Lower leg skin (tissue), 3 donors: ENCODE results near the gene LPXN.

ENCODE experiments used
- CTCF ChIP-seq, 3 donors: fragments of 450-650 bp; IDR thresholded peaks; one replicate each; pipeline ENCODE4 v1.5.1; 2016; ENCODE audit warnings: antibody characterized with exemption in 3 of 3, mild to moderate bottlenecking in 3 of 3, moderate library complexity in 2 of 3
- POLR2A ChIP-seq, 2 donors: fragments of 450-650 bp; IDR thresholded peaks; one replicate each; pipeline ENCODE4 v1.6.1; 2016 to 2017; ENCODE audit warnings: antibody characterized with exemption in 2 of 2, mild to moderate bottlenecking in 1 of 2, moderate library complexity in 1 of 2

GRCh38 chr11:58574881-58575280, 775 bp downstream of the LPXN start:
- TF ChIP-seq CTCF (IDR thresholded peaks at IDR 0.05) (no peak), POLR2A (IDR thresholded peaks at IDR 0.05) (no peak)
